Body of pancreas (tissue), 4 donors: ENCODE data around the gene SEMA6A.

Experiments used
- CTCF ChIP-seq, 7 experiments: fragments of 450-650 bp in 4 of 7; fragments of 200-600 bp in 3 of 7; sonication (generic) in 3 of 7; IDR thresholded peaks; one replicate each; pipeline ENCODE4 v1.5.1; 2016 to 2019; ENCODE audit warnings: antibody characterized with exemption in 7 of 7
- POLR2A ChIP-seq, 3 donors: fragments of 450-650 bp; IDR thresholded peaks; one replicate each; pipeline ENCODE4 v1.6.1; 2016; ENCODE audit warnings: antibody characterized with exemption in 3 of 3, mild to moderate bottlenecking in 2 of 3

- no peak for TF ChIP-seq CTCF (IDR thresholded peaks at IDR 0.05)
- no peak for TF ChIP-seq POLR2A (IDR thresholded peaks at IDR 0.05)
Measured at GRCh38 chr5:116492016-116492623, 82.5 kb downstream of the SEMA6A start.
